Measurements from ENCODE around the gene GYPC. TPM values are rescaled to one million over a fixed set of nuclear protein-coding genes. Genes with fewer than 3 reads are reported as not detected.

The GYPC gene
- total RNA-seq, 1 donor from 2014 or later, result 98.8 TPM

DNA sequence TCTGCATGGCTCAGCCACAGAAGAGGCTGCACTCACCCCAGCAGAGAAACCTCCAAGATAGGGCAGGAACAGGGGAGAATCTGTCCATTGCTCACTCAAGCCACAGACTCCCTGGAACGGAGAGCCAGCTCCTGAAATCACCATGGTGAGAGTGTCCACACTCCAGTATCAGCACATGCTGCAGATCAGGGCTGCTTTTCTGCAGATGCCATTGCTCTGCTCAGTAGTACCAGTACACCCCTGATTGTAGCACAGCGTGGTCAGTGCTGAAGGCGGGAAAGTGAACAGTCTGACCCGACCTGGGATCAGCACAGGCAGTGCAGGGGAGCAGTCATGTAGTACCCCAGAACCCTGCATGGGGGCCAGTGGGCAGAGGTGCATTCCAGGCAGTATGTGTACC lies 73.9 kb downstream of the GYPC start:
- H3K27me3 ChIP-seq (ENCODE audit: low read depth), result no peaks in the 10 kb centered on the region
- H3K36me3 ChIP-seq, result no peaks in the 10 kb centered on the region
- no peak overlapping the region for H3K27ac ChIP-seq (replicated peaks)
- TF ChIP-seq, protein P1, sequence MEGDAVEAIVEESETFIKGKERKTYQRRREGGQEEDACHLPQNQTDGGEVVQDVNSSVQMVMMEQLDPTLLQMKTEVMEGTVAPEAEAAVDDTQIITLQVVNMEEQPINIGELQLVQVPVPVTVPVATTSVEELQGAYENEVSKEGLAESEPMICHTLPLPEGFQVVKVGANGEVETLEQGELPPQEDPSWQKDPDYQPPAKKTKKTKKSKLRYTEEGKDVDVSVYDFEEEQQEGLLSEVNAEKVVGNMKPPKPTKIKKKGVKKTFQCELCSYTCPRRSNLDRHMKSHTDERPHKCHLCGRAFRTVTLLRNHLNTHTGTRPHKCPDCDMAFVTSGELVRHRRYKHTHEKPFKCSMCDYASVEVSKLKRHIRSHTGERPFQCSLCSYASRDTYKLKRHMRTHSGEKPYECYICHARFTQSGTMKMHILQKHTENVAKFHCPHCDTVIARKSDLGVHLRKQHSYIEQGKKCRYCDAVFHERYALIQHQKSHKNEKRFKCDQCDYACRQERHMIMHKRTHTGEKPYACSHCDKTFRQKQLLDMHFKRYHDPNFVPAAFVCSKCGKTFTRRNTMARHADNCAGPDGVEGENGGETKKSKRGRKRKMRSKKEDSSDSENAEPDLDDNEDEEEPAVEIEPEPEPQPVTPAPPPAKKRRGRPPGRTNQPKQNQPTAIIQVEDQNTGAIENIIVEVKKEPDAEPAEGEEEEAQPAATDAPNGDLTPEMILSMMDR (IDR thresholded peaks at IDR 0.05; ENCODE audit: borderline replicate concordance), result no peak
- intact Hi-C loops (cut with micrococcal nuclease), result no loop called here
- DNase-seq, result no peak
- peaks cover 15% of the 10 kb centered on the region for H3K9me3 ChIP-seq (replicated peaks)
- H3K4me3 ChIP-seq, result no peak overlapping the region
- no peaks in the 10 kb centered on the region for H3K4me1 ChIP-seq

DNA sequence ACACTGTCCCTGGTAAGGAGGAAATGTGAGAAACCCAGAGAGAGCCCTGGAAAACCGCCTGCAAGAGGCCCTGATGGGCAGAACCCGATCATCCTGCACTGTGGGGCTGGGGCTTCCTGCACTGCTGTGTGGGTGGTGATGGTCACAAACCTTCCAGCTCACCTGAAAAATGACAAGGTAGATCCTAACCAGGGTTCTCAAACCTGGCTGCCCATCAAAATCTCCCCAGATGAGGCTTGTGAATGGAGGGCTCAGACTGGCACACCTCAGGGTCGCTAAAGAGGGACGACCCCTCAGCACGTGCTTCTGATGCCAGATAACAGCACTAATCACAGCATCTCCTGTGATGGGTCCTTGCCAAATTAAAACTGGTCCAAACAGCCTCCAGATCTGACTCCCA lies 74.7 kb downstream of the GYPC start:
- no peak overlapping the region for H3K4me3 ChIP-seq
- H3K27me3 ChIP-seq (ENCODE audit: low read depth), result no peaks in the 10 kb centered on the region
- TF ChIP-seq, protein P1 (IDR thresholded peaks at IDR 0.05; ENCODE audit: borderline replicate concordance), result no peak
- intact Hi-C loops (cut with micrococcal nuclease), result no loop called here
- no peaks in the 10 kb centered on the region for H3K4me1 ChIP-seq
- peaks cover 7% of the 10 kb centered on the region for H3K9me3 ChIP-seq (replicated peaks)
- no peaks in the 10 kb centered on the region for H3K36me3 ChIP-seq
- DNase-seq, result no peak
- no peak overlapping the region for H3K27ac ChIP-seq (replicated peaks)

DNA sequence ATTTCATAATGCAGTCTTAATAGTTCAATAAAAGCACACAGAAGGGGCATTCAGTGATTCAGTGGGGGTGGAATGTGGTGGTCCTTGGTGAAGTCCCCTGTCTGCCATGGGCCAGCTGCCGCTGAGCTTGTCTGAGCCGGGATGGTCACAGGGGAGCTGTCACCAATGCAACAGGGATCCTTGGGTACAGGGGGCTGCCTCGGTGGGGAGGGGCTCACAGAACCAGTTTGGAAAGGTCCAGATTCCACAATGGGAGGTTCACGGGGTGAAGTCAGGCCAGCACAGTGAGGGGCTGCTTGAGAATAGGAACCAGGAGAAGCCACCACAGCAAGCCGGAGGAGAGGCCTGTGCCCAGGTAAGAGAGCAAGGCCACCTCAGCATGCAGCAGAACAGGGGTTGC lies 75.4 kb downstream of the GYPC start:
- no peaks in the 10 kb centered on the region for H3K27me3 ChIP-seq (ENCODE audit: low read depth)
- TF ChIP-seq, protein P1 (IDR thresholded peaks at IDR 0.05; ENCODE audit: borderline replicate concordance), result no peak
- H3K27ac ChIP-seq (replicated peaks), result no peak overlapping the region
- intact Hi-C loops (cut with micrococcal nuclease), result no loop called here
- no peaks in the 10 kb centered on the region for H3K36me3 ChIP-seq
- H3K4me1 ChIP-seq, result no peaks in the 10 kb centered on the region
- DNase-seq, result no peak
- peaks cover under 1% of the 10 kb centered on the region for H3K9me3 ChIP-seq (replicated peaks)
- no peak overlapping the region for H3K4me3 ChIP-seq

DNA sequence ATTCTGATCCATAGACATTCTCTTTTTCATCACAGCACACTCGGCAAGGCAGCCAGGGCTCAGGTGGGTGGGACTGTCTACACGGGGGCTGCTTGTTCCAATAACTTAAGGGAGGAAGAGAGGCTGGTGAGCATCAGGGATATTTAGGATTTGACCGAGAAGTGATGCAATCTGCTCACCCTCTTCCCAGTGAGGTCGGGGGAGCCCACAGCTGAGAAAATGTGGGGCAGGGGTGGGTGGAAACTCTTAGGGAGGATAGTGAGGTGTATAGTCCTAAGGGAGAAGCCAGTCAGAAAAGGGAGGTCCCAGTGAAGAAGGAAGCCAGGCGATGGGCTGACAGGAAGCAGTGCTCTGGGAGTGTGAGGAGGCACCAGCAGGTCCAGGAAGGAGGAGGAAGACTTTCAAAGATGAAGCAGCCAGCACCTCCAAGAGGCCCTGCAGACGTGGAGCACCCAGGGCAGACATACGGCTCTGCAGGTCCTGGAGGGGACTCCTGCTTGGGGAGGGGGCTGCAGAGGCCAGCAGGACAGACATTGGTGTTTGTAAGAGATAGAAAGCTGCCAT lies 76.8 kb downstream of the GYPC start:
- TF ChIP-seq, protein P1 (IDR thresholded peaks at IDR 0.05; ENCODE audit: borderline replicate concordance), result no peak
- intact Hi-C loops (cut with micrococcal nuclease), result no loop called here
- Histone ChIP-seq H3K27me3 (ENCODE audit: low read depth) (no peaks in the 10 kb centered on the region), H3K36me3 (no peaks in the 10 kb centered on the region), H3K4me3 (no peak overlapping the region), H3K4me1 (no peaks in the 10 kb centered on the region), H3K9me3 (replicated peaks) (no peaks in the 10 kb centered on the region), H3K27ac (replicated peaks) (no peak overlapping the region)
- DNase-seq, result no peak

DNA sequence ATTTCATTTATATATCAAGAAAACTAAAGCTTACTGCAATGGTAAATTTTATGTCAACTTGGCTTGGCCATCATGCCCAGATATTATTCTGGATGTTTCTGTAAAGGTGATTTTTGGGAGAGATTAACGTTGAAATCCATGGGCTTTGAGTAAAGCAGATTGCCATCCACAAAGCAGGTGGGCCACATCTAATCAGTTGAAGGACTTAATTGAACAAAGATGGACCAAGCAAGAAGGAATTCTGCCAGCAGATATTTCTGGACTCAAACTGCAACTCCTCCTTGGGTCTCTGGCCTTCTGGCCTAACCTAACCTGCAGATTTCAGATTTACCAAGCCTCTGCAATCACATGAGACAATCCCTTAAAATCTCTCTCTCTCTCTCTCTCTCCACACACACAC lies 77.8 kb downstream of the GYPC start:
- TF ChIP-seq, protein P1 (IDR thresholded peaks at IDR 0.05; ENCODE audit: borderline replicate concordance), result no peak
- intact Hi-C loops (cut with micrococcal nuclease), result no loop called here

More for the DNA sequence above, 77.8 kb downstream of the GYPC start:
- H3K4me3 ChIP-seq, result no peak overlapping the region
- H3K27me3 ChIP-seq (ENCODE audit: low read depth), result no peaks in the 10 kb centered on the region
- H3K9me3 ChIP-seq (replicated peaks), result no peaks in the 10 kb centered on the region
- no peak for DNase-seq
- H3K4me1 ChIP-seq, result no peaks in the 10 kb centered on the region
- H3K36me3 ChIP-seq, result no peaks in the 10 kb centered on the region
- H3K27ac ChIP-seq (replicated peaks), result no peak overlapping the region

All from left ventricle myocardium inferior (tissue), 1 donor.